A549 (cell line): ENCODE measurements around the gene WBP2. TPM values are rescaled to one million over a fixed set of nuclear protein-coding genes. Genes with fewer than 3 reads are reported as not detected.

Experiments
- ATAC-seq, 2 experiments: fragments of 200-7000 bp in 1 of 2; fragments of >200 bp in 1 of 2; cut with Nextera tagmentation in 1 of 2; cut with Tn5 transposase in 1 of 2; 3 replicates each; pipeline versions ENCODE4 v1.8.0 to v1.9.1; 2018 to 2020; ENCODE audit warnings: mild to moderate bottlenecking in 1 of 2, moderate library complexity in 1 of 2
- CTCF ChIA-PET: fragments of 300-600 bp; sonication (Branson Sonifier 250); formaldehyde crosslinking; extraction: SDS; loops from one replicate; lab custom pipeline; 2021; ENCODE audit warnings: antibody characterized with exemption, inconsistent platforms; lab: Yijun Ruan, JAX
- POLR2A ChIA-PET: fragments of 350-600 bp; formaldehyde crosslinking; extraction: SDS; loops from one replicate; lab custom pipeline; 2021; ENCODE audit warnings: antibody characterized with exemption, inconsistent platforms; lab: Yijun Ruan, JAX
- DNase-seq, 2 experiments: peaks; one replicate each; pipeline versions ENCODE4 v3.0.0 to v3.0.0-alpha.2; 2011 to 2016; ENCODE audit warnings: low read depth in 1 of 2, low spot score in 1 of 2
- FAIRE-seq: peaks from 2 replicates; lab custom pipeline; 2011; peaks lifted over from hg19 to GRCh38; lab: Jason Lieb, UNC
- H3K27ac ChIP-seq, 2 experiments: fragments of >200 bp; sonication (Bioruptor Twin); formaldehyde crosslinking; 3 replicates each; pipeline ENCODE4 v1.5.1; 2016 to 2017
- H3K4me1 ChIP-seq: fragments of >200 bp; sonication (Bioruptor Twin); formaldehyde crosslinking; 3 replicates; pipeline ENCODE4 v1.6.1; 2016
- H3K4me2 ChIP-seq: fragments of >200 bp; sonication (Bioruptor Twin); formaldehyde crosslinking; 3 replicates; pipeline ENCODE4 v1.6.1; 2016
- H3K4me3 ChIP-seq: fragments of >200 bp; sonication (Bioruptor Twin); formaldehyde crosslinking; 3 replicates; pipeline ENCODE4 v1.5.1; 2016
- H3K9me3 ChIP-seq: fragments of >200 bp; sonication (Bioruptor Twin); formaldehyde crosslinking; 3 replicates; pipeline ENCODE4 v1.6.1; 2016
- BCL3 ChIP-seq: fragments of >200 bp; sonication (Bioruptor Twin); formaldehyde crosslinking; IDR thresholded peaks from 3 replicates; pipeline ENCODE4 v1.6.1; 2016
- CBX8 ChIP-seq: fragments of 200-600 bp; sonication (generic); IDR thresholded peaks from 2 replicates; pipeline ENCODE4 v1.6.1; 2016
- CHD2 ChIP-seq: fragments of 150-350 bp; IDR thresholded peaks from 2 replicates; pipeline ENCODE4 v1.6.1; 2014; ENCODE audit warnings: low read length; ENCODE audit not compliant: partially characterized antibody
- CHD4 ChIP-seq: fragments of 200-600 bp; sonication (generic); IDR thresholded peaks from 2 replicates; pipeline ENCODE4 v1.6.1; 2016; ENCODE audit warnings: antibody characterized with exemption, mild to moderate bottlenecking, borderline replicate concordance
- CTCF ChIP-seq: fragments of >200 bp; sonication (Bioruptor Twin); formaldehyde crosslinking; IDR thresholded peaks from 3 replicates; pipeline ENCODE4 v1.5.1; 2016
- E2F6 ChIP-seq: IDR thresholded peaks from 2 replicates; pipeline ENCODE4 v1.6.1; 2012; ENCODE audit warnings: low read depth, borderline replicate concordance
- EHF ChIP-seq: fragments of 250-450 bp; sonication (Bioruptor Pico); IDR thresholded peaks from 2 replicates; pipeline ENCODE4 v1.5.0; 2020; ENCODE audit warnings: mild to moderate bottlenecking
- ELK1 ChIP-seq: fragments of 150-350 bp; IDR thresholded peaks from 2 replicates; pipeline ENCODE4 v1.6.1; 2014; ENCODE audit warnings: low read depth, mild to moderate bottlenecking, low read length
- FOSB ChIP-seq: fragments of 250-450 bp; sonication (Bioruptor Pico); IDR thresholded peaks from 2 replicates; pipeline ENCODE4 v1.5.0; 2020; ENCODE audit warnings: mild to moderate bottlenecking, moderate library complexity
- GATA3 ChIP-seq: IDR thresholded peaks from 2 replicates; pipeline ENCODE4 v1.6.1; 2012; ENCODE audit warnings: borderline replicate concordance
- HES2 ChIP-seq: fragments of >200 bp; sonication (Bioruptor Twin); formaldehyde crosslinking; IDR thresholded peaks from 2 replicates; pipeline ENCODE4 v1.6.1; 2016
- JUNB ChIP-seq: fragments of >200 bp; sonication (Bioruptor Twin); formaldehyde crosslinking; IDR thresholded peaks from 2 replicates; pipeline ENCODE4 v1.6.1; 2016
- KDM5A ChIP-seq: fragments of 200-600 bp; sonication (generic); IDR thresholded peaks from 2 replicates; pipeline ENCODE4 v1.6.1; 2016; ENCODE audit warnings: antibody characterized with exemption, mild to moderate bottlenecking
- MAFK ChIP-seq: fragments of 450-650 bp; IDR thresholded peaks from 2 replicates; pipeline ENCODE4 v1.6.1; 2014; ENCODE audit not compliant: partially characterized antibody
- MAX ChIP-seq: IDR thresholded peaks from 2 replicates; pipeline ENCODE4 v1.6.1; 2012
- NR3C1 ChIP-seq: fragments of >200 bp; sonication (Bioruptor Twin); formaldehyde crosslinking; IDR thresholded peaks from 3 replicates; pipeline ENCODE4 v1.6.1; 2017
- PBX3 ChIP-seq: IDR thresholded peaks from 2 replicates; pipeline ENCODE4 v1.6.1; 2012
- POLR2A ChIP-seq: IDR thresholded peaks from 2 replicates; pipeline ENCODE4 v1.6.1; 2012; ENCODE audit warnings: mild to moderate bottlenecking, low read length
- POLR2AphosphoS2 ChIP-seq: conservative IDR thresholded peaks from 2 replicates; pipeline ENCODE4 v1.6.1; 2012; ENCODE audit warnings: low read length, improper control_type of control experiment, inconsistent platforms
- RARB ChIP-seq: fragments of 250-450 bp; sonication (Bioruptor Pico); IDR thresholded peaks from 2 replicates; pipeline ENCODE4 v1.8.0; 2021; ENCODE audit warnings: mild to moderate bottlenecking, moderate library complexity
- RCOR1 ChIP-seq: fragments of 150-350 bp; IDR thresholded peaks from 2 replicates; pipeline ENCODE4 v1.6.1; 2014; ENCODE audit warnings: antibody characterized with exemption, low read length, low read depth
- RFX5 ChIP-seq: fragments of 450-650 bp; IDR thresholded peaks from 2 replicates; pipeline ENCODE4 v1.7.1; 2014; ENCODE audit warnings: antibody characterized with exemption, mild to moderate bottlenecking, moderate library complexity
- SREBF2 ChIP-seq: fragments of 450-650 bp; IDR thresholded peaks from 2 replicates; pipeline ENCODE4 v1.6.1; 2014; ENCODE audit warnings: mild to moderate bottlenecking, moderate library complexity
- TFCP2L1 ChIP-seq: fragments of 250-450 bp; sonication (Bioruptor Pico); IDR thresholded peaks from 2 replicates; pipeline ENCODE4 v1.5.0; 2021; ENCODE audit warnings: mild to moderate bottlenecking
- WGBS: methylation state at CpG from one replicate; pipeline ENCODE4 v1.1.6; 2017; ENCODE audit errors: missing lambda C conversion rate; 5-methylcytosine and 5-hydroxymethylcytosine counted together
- polyA plus RNA-seq, 4 experiments: library from polyadenylated mRNA; depleted of rRNA in 3 of 4; stranded (reverse); fragments of >200 nt; fragmentation: RNase III in 1 of 4; extraction: RNeasy Plus Mini Kit Qiagen cat#74134 plus additional on column Dnase treatment in 1 of 4; gene quantifications; 2 replicates in 3 of 4; 3 replicates in 1 of 4; pipeline ENCODE4 v1.2.3, GENCODE V29; 2011 to 2017

Gene WBP2
- polyA plus RNA-seq, 2 of the 4 experiments (the other 2 are of a cell fraction), result 39.7 to 131 TPM

- ChIA-PET CTCF (interaction anchor here (0.7 to 37.0 kb wide), 14 partner anchors 1 to 205 kb away, joined by 3 to 691 read pairs (median 4); partner anchors contain the start of genes CDK3, UNC13D, UNK and WBP2), POLR2A (interaction anchor here (4.4 kb wide), 1 partner anchor 46 kb away, joined by 20 read pairs; a partner anchor contains a TSS)
- 88% methylated on average over 12 of the region's 12 CpGs for WGBS
- FAIRE-seq (no peak), ATAC-seq (no peak), DNase-seq (no peak)
- TF ChIP-seq TFCP2L1 (CRISPR knock-in tag), result no peak
- no peak for TF ChIP-seq GATA3
- no peak for TF ChIP-seq EHF (CRISPR knock-in tag)
- no peak for TF ChIP-seq CHD2
- no peak for TF ChIP-seq SREBF2
- TF ChIP-seq FOSB (CRISPR knock-in tag), result no peak
- TF ChIP-seq POLR2AphosphoS2, result no peak
- no peak for TF ChIP-seq POLR2A
- TF ChIP-seq MAFK, result no peak
- TF ChIP-seq CTCF, result no peak
- TF ChIP-seq JUNB, result no peak
- no peak for TF ChIP-seq CHD4
- Histone ChIP-seq H3K4me2 (no peak overlapping the region), H3K4me3 (no peak overlapping the region), H3K4me1 (no peaks in the 10 kb centered on the region), H3K27ac (no peak overlapping the region), H3K9me3 (no peaks in the 10 kb centered on the region)
Observed at GRCh38 chr17:75825748-75826370, 29.3 kb downstream of the WBP2 start.

- POLR2A ChIA-PET, result interaction anchor here (4.4 kb wide), 1 partner anchor 45 kb away, joined by 20 read pairs; a partner anchor contains a TSS
- WGBS, result 94% methylated on average over 6 of the region's 13 CpGs
- H3K27ac ChIP-seq, result no peak overlapping the region
- H3K9me3 ChIP-seq, result no peaks in the 10 kb centered on the region
- TF ChIP-seq RARB (CRISPR knock-in tag) (no peak), RFX5 (no peak), PBX3 (no peak), ELK1 (no peak), HES2 (no peak), CBX8 (no peak), E2F6 (no peak), KDM5A (no peak), CTCF (no peak), BCL3 (no peak), MAX (no peak), NR3C1 (no peak), POLR2AphosphoS2 (no peak), RCOR1 (no peak)
- CTCF ChIA-PET, result interaction anchor here (0.6 to 37.0 kb wide), 11 partner anchors 2 to 191 kb away, joined by 3 to 691 read pairs (median 4); partner anchors contain the start of genes UNC13D, UNK and WBP2
- FAIRE-seq (no peak), ATAC-seq (no peak), DNase-seq (no peak)
- H3K4me1 ChIP-seq, result no peaks in the 10 kb centered on the region
- no peak overlapping the region for H3K4me2 ChIP-seq
- no peak overlapping the region for H3K4me3 ChIP-seq
Observed at GRCh38 chr17:75825149-75825552, 30.0 kb downstream of the WBP2 start.
